Stomach (tissue), 9 donors: Measurements from ENCODE around the gene COL25A1. TPM values are rescaled to one million over a fixed set of nuclear protein-coding genes. Genes with fewer than 3 reads are reported as not detected.

ENCODE experiments used
- DNase-seq, 2 donors: peaks; one replicate each; pipeline versions ENCODE4 v3.0.0 to v3.0.0-alpha.2; 2013 to 2019
- H3K27ac ChIP-seq, 5 donors: fragments of 200-600 bp in 4 of 5; sonication (generic) in 4 of 5; one replicate each; pipeline ENCODE4 v1.5.1; 2013 to 2019; ENCODE audit warnings: mild to moderate bottlenecking in 1 of 5, moderate library complexity in 1 of 5
- H3K27me3 ChIP-seq, 3 donors: fragments of 200-600 bp; sonication (generic); one replicate each; pipeline ENCODE4 v1.5.1; 2017 to 2019; ENCODE audit warnings: mixed run types in 1 of 3
- H3K36me3 ChIP-seq, 4 donors: fragments of 200-600 bp; sonication (generic); 1 replicate in 3 of 4; 2 replicates in 1 of 4; pipeline ENCODE4 v1.5.1; 2016 to 2019
- H3K4me1 ChIP-seq, 4 donors: fragments of 200-600 bp; sonication (generic); one replicate each; pipeline ENCODE4 v1.5.1; 2016 to 2019
- H3K4me3 ChIP-seq, 4 donors: fragments of 200-600 bp; sonication (generic) in 3 of 4; one replicate each; pipeline ENCODE4 v1.5.1; 2016 to 2019; ENCODE audit warnings: mild to moderate bottlenecking in 1 of 4
- H3K9me3 ChIP-seq, 4 donors: fragments of 200-600 bp; sonication (generic); one replicate each; pipeline ENCODE4 v1.5.1; 2016 to 2019
- CTCF ChIP-seq, 7 experiments: fragments of 450-650 bp in 4 of 7; fragments of 200-600 bp in 3 of 7; sonication (generic) in 3 of 7; IDR thresholded peaks; one replicate each; pipeline ENCODE4 v1.5.1; 2016 to 2019; ENCODE audit warnings: antibody characterized with exemption in 7 of 7, control low read depth in 2 of 7, mild to moderate bottlenecking in 1 of 7
- EP300 ChIP-seq: sonication (generic); formaldehyde crosslinking; IDR thresholded peaks from one replicate; pipeline ENCODE4 v1.6.1; 2017; ENCODE audit warnings: antibody characterized with exemption
- POLR2A ChIP-seq, 4 donors: fragments of 450-650 bp; IDR thresholded peaks; one replicate each; pipeline ENCODE4 v1.6.1; 2016; ENCODE audit warnings: antibody characterized with exemption in 4 of 4, control low read depth in 2 of 4, mild to moderate bottlenecking in 1 of 4, moderate library complexity in 1 of 4
- POLR2AphosphoS5 ChIP-seq, 3 donors: sonication (generic); formaldehyde crosslinking; IDR thresholded peaks; one replicate each; pipeline ENCODE4 v1.6.1; 2016; ENCODE audit warnings: antibody characterized with exemption in 3 of 3
- WGBS, 5 donors: extraction: QIAGEN DNeasy Blood & Tissue Kit in 3 of 5; methylation state at CpG; one replicate each; pipeline versions ENCODE4 v1.1.5 to v1.1.7; 2013 to 2018; 5-methylcytosine and 5-hydroxymethylcytosine counted together
- intact Hi-C: fragments of 100-400 bp; cut with DNase I; formaldehyde crosslinking; loops from one replicate; pipeline ENCODE4 v1.15.1; 2023; ENCODE audit warnings: low total_unique reads
- polyA plus RNA-seq, 3 donors: library from polyadenylated mRNA; stranded (reverse); fragments of 200-250 nt; gene quantifications; one replicate each; pipeline ENCODE4 v1.2.3, GENCODE V29; 2013
- total RNA-seq, 5 donors: library from RNA; depleted of rRNA; stranded (reverse); fragments of >200 nt; gene quantifications; one replicate each; pipeline versions ENCODE4 v1.1.0 to v1.2.3, GENCODE V29; 2014 to 2016
- donor health status: healthy with polysubstance abuse.
- donor health status: Bipolar disorder and iron deficiency.
- donor health status: healthy.

Gene COL25A1
- total and polyA plus RNA-seq, 8 donors, result 0.10 to 4.1 (median 1.5) TPM; not detected in 5

- Histone ChIP-seq H3K9me3 (peaks cover 0 to 6% (median 0%) of the 10 kb centered on the region in 4 donors), H3K27me3 (no peaks in the 10 kb centered on the region), H3K27ac (no peak overlapping the region), H3K4me1 (no peaks in the 10 kb centered on the region), H3K4me3 (no peak overlapping the region), H3K36me3 (no peaks in the 10 kb centered on the region)
- TF ChIP-seq POLR2AphosphoS5 (IDR thresholded peaks at IDR 0.05), result no peak
- no peak for TF ChIP-seq EP300
- no peak for TF ChIP-seq POLR2A (IDR thresholded peaks at IDR 0.05)
- no peak for TF ChIP-seq CTCF (IDR thresholded peaks at IDR 0.05)
- WGBS, 5 donors, result 31 to 53% (median 41%) methylated on average over 3 of the region's 3 CpGs
- intact Hi-C loops, result no loop called here
- no peak for DNase-seq
These were observed 259.2 kb downstream of the COL25A1 start for GRCh38 chr4:109043286-109043685.

GRCh38 chr4:109041463-109042360 is 260.7 kb downstream of the COL25A1 start:
- intact Hi-C loops, result no loop called here
- H3K36me3 ChIP-seq, result no peaks in the 10 kb centered on the region
- 74 to 87% (median 79%) methylated on average over 3 of the region's 3 CpGs for WGBS, 5 donors

GRCh38 chr4:109040441-109040840 is 262.0 kb downstream of the COL25A1 start:
- Histone ChIP-seq H3K9me3 (peaks cover 0 to 6% (median 0%) of the 10 kb centered on the region in 4 donors), H3K36me3 (no peaks in the 10 kb centered on the region), H3K27me3 (no peaks in the 10 kb centered on the region), H3K4me1 (no peaks in the 10 kb centered on the region), H3K4me3 (no peak overlapping the region), H3K27ac (no peak overlapping the region)
- intact Hi-C loops, result no loop called here
- WGBS, 5 donors, result 80 to 85% (median 81%) methylated on average over 5 of the region's 5 CpGs
- no peak for TF ChIP-seq POLR2AphosphoS5 (IDR thresholded peaks at IDR 0.05)
- no peak for TF ChIP-seq POLR2A (IDR thresholded peaks at IDR 0.05)
- TF ChIP-seq EP300, result no peak
- no peak for TF ChIP-seq CTCF (IDR thresholded peaks at IDR 0.05)
- DNase-seq, result no peak

More at GRCh38 chr4:109041463-109042360, 260.7 kb downstream of the COL25A1 start:
- H3K4me1 ChIP-seq, result no peaks in the 10 kb centered on the region
- H3K27me3 ChIP-seq, result no peaks in the 10 kb centered on the region
- no peak overlapping the region for H3K4me3 ChIP-seq
- DNase-seq, result no peak
- H3K9me3 ChIP-seq, result peaks cover 0 to 6% (median 0%) of the 10 kb centered on the region in 4 donors
- no peak overlapping the region for H3K27ac ChIP-seq
- TF ChIP-seq POLR2A (IDR thresholded peaks at IDR 0.05) (no peak), EP300 (no peak), CTCF (IDR thresholded peaks at IDR 0.05) (no peak), POLR2AphosphoS5 (IDR thresholded peaks at IDR 0.05) (no peak)

GRCh38 chr4:109037026-109037425 is 265.4 kb downstream of the COL25A1 start:
- Histone ChIP-seq H3K27me3 (no peaks in the 10 kb centered on the region), H3K4me3 (no peak overlapping the region), H3K36me3 (no peaks in the 10 kb centered on the region), H3K9me3 (peaks cover 0 to 1% (median 0%) of the 10 kb centered on the region in 4 donors), H3K27ac (no peak overlapping the region), H3K4me1 (no peaks in the 10 kb centered on the region)
- WGBS, 5 donors, result 43 to 59% (median 55%) methylated on average over 2 of the region's 2 CpGs
- no peak for DNase-seq
- TF ChIP-seq POLR2A (IDR thresholded peaks at IDR 0.05), result no peak
- TF ChIP-seq CTCF (IDR thresholded peaks at IDR 0.05), result no peak
- TF ChIP-seq POLR2AphosphoS5 (IDR thresholded peaks at IDR 0.05), result no peak
- no peak for TF ChIP-seq EP300
- intact Hi-C loops, result no loop called here
